ENCODE data around the gene ZNF530.
A peak's percentile ranks its signal among the peaks of the same experiment; 100 is the strongest.

Gene ZNF530

DNA sequence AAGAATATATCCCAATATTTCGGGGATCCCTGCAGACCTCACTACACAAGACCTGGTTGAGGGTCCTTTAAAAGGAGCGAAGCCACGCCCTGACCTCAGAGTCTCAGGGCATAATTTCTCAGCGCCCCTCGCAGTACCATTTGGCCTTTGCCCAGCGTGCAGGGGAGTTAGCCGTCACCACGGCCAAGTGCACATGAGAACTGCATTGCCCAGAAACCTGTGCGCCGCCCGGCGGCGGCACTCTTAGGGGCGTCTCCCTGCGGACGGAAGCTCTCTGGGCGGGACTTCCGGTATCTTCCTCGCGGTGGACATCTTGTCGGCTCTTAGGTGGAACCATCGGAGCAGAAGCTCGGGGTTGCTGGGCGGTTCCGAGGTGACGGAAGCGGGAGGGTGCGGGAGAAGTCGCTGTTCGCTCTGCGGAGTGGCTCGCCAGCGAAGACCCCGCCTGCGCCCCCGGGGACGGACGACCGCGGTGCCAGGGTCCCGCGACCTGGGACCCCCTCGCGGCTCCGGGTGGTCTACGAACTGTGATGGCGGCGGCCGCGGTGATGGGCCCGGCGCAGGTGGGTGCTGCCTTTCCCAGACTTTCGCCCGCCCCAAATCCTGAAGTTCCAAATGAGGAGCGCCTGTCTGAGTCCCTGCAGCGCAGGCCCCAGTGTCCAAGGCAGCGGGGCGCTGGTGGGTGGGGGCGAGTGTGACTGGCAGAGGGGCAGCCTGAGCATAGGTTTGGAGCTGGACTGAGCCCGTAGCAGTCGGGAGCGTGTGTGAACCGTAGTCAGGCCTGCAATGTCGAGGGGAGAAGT, 14.5 kb downstream of the ZNF530 start, which contains the start of gene ZNF134:
ZNF134 (plus strand) TSS at position 302 of the 803 bp plus-strand sequence. CDS start 5,227 bp downstream, outside the sequence.
- DNase-seq (ENCODE audit: low read depth in 1 of 2, low spot score in 1 of 2): peak; percentile 74 to 78

DNA sequence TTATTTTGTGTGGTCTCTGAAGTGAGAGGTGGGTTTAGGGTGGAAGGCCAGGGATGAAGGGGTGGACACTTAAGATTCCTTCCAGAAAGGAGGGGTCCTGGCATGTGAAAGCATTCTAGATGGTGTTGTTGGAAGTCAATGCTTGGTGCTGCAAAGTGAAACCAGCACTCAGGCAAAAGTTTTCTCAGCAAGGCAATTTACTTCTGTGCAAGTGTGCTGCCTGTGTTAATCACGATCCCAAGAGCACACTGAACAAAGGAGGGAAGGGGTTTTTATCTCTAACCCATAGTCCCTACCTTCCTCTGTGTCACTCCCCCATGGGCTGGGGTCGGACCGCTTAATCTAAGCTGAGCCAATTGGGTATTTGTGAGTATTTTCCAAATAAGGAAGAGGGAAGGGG, 15.7 kb downstream of the ZNF530 start:
- DNase-seq (ENCODE audit: low read depth in 1 of 2, low spot score in 1 of 2): no peak

DNA sequence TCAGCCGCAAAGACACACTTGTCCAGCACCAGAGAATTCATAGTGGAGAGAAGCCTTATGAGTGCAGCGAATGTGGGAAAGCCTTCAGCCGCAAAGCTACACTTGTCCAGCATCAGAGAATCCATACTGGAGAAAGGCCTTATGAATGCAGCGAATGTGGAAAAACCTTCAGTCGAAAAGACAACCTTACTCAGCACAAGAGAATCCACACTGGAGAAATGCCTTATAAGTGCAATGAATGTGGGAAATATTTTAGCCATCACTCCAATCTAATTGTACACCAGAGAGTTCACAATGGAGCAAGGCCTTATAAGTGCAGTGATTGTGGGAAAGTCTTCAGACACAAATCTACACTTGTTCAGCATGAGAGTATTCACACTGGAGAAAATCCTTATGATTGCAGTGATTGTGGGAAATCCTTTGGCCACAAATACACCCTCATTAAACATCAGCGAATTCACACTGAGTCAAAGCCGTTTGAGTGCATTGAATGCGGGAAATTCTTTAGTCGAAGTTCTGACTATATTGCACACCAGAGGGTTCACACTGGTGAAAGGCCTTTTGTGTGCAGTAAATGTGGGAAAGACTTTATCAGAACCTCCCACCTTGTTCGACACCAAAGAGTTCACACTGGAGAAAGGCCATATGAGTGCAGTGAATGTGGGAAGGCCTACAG, 21.1 kb downstream of the ZNF530 start:
- no peak for DNase-seq (ENCODE audit: low read depth in 1 of 2, low spot score in 1 of 2)

DNA sequence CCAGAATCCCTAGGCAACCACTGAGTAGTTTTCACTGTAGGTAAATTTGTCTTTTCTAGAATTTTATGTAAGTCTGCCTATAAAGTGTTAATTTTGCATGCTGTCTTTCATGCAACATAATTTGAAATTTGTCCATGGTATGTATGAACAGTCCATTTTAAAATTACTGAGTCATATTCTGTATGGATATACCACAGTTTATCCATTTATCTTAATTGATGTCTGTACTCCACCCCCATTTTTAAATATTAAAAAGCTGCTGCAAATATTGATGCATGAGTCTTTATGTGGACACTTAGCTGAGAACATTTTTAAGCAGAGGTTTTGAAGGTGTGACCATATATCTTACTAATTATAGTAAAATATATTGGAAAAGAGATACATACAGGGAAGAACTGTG, 23.4 kb downstream of the ZNF530 start:
- no peak for DNase-seq (ENCODE audit: low read depth in 1 of 2, low spot score in 1 of 2)

DNA sequence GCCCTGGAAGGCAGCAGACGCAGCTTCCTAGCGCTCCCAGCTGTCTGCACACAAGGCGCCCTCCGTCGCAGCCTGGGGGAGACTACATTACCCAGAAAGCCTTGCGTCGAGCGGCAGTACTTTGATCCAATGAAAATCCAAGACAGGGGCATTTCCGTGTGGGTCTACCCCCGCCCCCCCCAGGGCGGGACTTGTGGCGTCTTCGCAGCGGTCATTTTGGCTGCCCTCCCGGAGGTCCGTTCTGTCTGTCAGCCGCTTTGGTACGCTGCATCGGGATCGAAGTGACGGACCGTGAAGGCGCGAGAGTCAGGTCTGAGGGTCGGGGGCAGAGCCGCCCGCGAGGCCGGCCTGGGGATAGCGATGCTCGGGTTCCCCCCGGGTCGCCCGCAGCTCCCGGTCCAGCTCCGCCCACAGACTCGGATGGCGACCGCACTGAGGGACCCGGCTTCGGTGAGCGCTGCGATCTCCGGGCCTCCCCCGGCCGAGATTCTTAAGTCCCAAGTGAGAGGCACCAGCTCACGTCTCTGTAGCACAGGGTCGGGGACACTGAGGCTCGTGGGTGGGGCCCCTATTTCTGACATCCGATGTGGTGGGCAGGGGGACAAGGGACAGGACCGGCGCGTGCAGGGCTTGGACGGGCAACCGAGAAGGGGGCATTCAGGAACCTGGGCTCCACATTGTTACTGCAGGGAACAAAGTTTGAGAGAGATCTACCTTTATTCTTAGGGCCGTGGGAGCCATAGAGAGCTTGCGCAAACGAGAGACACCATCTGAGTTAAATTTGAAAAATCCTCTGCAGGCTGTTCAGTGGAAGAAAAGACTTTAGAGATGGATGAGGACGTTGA, 33.5 kb downstream of the ZNF530 start, which contains the start of gene ZNF211:
ZNF211 (plus strand) TSS at position 182 of the 845 bp plus-strand sequence; CDS start at position 361, 179 bp downstream.
- DNase-seq (ENCODE audit: low read depth in 1 of 2, low spot score in 1 of 2): peak; percentile 70 to 77

DNA sequence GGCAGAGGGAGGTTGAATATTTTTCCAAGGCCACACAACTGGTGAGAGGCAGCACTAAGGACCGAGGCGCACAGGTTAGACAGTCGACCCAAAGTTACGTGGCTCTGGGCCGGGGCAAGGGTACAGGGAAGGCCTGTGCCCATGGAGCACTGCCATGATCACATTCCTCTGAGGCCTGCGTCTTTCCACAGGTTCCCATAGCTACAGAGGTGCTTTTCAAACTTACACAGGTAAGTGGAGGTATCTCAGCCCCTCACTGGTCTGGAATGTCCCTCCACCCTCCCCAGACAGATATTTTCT, 34.1 kb downstream of the ZNF530 start:
- no peak for DNase-seq (ENCODE audit: low read depth in 1 of 2, low spot score in 1 of 2)

DNA sequence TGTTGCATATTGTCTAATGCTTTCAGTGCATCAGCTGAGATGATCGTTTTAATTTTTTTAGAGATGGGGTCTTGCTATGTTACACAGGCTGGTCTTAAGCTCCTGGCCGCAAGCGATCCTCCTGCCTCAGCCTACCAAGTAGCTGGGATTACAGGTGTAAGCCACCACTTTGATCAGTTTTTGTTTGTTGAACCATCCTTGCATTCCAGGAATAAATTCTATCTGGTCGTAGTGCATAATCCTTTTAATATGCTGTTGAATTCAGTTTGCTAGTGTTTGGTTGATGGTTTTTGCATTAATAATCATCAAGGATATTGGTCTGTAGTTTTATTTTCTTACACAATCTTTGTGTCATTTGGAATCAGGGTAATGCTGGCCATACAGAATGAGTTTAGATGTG, 37.7 kb downstream of the ZNF530 start:
- no peak for DNase-seq (ENCODE audit: low read depth in 1 of 2, low spot score in 1 of 2)

DNA sequence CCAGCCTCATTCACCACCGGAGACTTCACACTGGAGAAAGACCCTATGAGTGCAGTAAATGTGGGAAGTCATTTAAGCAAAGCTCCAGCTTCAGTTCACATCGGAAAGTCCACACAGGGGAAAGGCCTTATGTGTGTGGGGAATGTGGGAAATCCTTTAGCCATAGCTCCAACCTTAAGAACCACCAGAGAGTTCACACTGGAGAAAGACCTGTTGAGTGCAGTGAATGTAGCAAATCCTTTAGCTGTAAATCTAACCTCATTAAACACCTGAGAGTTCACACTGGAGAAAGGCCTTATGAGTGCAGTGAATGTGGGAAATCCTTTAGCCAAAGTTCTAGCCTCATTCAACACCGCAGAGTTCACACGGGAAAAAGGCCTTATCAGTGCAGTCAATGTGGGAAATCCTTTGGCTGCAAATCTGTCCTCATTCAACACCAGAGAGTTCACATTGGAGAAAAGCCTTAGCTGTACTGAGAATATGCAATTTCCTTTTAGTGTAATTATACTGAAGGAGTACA, 42.1 kb downstream of the ZNF530 start:
- DNase-seq (ENCODE audit: low read depth in 1 of 2, low spot score in 1 of 2): no peak

DNA sequence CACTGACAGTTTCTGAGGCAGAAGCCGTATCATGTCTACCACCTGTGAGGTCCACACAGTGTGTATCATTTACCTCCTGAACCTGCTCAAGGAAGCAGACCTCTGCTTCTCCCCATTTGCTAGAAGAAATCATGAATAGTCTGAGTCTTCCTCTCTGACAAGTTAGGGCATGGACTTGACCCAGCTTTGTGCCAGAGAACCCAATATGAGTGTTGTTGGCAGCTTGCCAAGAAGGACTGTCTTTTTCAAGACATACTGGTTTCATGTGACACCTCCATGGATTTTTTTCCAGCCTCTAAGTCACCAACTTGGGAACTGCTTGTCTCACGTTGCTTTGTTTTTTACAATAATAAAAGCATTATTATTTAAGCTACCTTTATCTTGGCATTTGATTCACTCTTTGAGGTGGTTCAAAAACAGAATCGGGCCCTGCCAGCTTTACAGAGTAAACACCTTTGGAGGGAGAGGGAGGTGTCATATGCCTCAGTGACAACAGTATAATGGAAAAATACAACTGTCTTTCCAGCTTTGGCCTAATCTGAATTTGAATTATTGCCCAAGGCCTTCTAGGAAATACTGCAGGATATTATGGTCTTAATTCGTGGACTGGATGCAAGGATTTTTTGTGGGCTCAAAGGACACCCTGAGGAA, 42.8 kb downstream of the ZNF530 start:
- DNase-seq (ENCODE audit: low read depth in 1 of 2, low spot score in 1 of 2): no peak

DNA sequence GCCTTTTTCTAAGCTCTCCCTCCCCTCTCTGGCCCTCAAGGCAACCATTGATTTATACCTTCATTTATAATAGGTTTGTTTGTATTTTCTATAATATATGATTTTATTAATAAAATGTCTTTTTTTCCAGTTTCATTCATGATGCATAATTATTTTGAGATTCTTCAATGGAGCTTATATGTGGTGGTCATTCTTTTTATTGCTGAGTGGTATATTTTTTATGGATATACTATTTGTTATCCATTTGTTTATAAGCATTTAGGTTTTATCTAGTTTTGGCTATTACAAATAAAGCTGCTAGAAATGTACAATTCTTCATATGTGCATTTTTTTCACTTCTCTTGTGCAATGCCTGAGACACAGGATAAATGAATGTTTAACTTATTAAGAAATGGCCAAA, 44.0 kb downstream of the ZNF530 start:
- DNase-seq (ENCODE audit: low read depth in 1 of 2, low spot score in 1 of 2): no peak

DNA sequence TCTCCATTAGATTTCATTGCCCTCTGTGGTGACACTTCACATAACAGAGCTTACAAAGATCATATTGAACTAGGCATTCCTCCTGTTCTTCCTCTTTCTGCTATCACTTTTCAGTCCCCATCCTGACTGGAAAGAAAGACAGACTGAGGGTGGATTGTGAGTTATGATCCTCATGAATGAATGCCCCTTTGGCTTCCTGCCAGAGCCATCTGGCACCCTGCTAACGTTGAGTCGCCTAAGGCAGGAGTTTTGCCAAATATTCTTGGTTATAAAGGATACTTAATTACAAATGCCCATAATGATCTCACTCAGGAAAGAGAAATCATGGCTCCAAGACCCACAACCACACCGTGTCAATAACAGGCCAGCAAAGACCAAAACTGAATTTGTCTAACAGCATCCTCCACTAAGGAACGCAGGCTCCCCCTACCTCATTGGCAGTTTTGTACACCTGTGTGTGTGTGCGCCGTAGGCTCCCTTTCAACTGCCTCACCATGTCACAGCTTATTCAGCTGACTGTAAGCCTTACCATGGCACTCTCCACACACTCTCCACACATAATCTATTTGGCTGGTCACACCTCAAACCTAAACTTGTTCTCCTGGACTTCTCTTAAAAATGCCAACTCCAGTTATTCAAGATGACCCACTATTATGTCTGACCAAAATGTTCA, 48.8 kb downstream of the ZNF530 start:
- no peak for DNase-seq (ENCODE audit: low read depth in 1 of 2, low spot score in 1 of 2)

DNA sequence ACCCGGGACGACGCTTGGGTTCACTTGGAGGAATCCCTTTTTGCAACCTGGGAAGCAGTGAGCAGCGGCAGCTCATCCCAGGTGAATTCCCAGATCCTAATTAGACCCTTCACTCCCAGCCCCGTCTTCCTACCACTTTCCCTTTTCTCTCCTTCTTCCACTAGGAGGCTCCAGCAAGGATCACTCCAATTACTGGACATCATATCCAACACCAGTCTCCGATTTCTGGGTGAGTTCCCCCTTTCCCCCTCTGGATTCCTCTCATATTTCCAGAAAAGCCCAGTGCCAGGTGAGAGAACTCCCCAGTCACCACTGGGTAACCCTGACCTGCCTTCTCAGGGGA, 51.9 kb downstream of the ZNF530 start:
- DNase-seq (ENCODE audit: low read depth in 1 of 2, low spot score in 1 of 2): no peak

DNA sequence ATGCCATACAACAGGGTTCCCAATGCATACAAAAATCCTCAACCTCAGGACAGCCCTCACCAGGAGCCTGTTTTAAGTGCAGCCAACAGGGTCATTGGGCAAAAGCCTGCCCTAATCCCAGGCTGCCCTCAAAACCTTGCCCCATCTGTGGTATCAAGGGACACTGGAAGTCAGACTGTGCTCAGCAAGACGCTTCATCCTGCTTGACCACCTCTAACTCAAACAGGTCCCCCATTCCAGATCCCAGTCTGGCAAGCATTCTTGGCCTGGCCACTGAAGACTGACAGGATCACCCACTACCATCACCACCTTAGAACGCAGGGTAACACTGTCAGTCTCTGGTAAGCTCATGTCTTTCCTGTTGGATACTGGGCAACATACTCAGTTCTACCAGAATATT, 54.0 kb downstream of the ZNF530 start:
- no peak for DNase-seq (ENCODE audit: low read depth in 1 of 2, low spot score in 1 of 2)

DNA sequence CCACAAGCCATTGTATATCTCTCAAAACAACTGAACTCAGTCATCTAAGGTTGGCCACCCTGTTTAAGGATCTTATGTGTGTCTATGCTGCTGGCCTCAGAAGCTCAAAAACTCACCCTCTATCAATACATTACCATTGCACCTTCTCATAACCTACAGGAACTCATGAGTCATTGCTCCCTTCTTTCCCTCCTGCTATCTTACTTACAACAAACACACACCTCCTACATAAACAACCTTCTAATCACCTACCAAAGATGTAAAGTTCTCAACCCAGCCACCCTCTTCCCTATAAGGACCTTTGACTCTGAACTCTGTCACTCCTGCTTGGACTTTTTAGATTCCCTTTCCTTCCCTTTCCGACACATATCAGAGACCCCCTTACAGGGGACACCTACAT, 55.8 kb downstream of the ZNF530 start:
- DNase-seq (ENCODE audit: low read depth in 1 of 2, low spot score in 1 of 2): no peak

DNA sequence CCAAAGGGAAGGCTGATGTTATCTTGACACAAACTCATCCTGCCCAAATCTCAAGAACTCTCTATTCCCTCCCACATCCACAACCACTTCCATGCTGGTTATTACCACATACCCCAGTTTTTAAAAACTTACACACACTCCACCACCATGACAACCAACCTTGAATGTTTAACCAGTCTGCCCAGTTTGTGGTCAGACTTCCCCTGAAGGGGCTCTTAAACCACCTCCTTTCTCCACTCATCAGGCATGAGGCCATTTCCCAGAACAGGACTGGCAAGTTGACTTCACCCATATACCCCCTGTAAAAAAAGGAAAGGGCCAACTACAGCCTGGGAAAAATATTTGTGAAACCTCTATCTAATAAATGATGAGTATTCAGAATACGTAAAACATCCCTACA, 56.7 kb downstream of the ZNF530 start:
- DNase-seq (ENCODE audit: low read depth in 1 of 2, low spot score in 1 of 2): no peak
